H1 (cell line): Measurements from ENCODE around the gene IGLL1. TPM values are rescaled to one million over a fixed set of nuclear protein-coding genes. Genes with fewer than 3 reads are reported as not detected.

Source experiments
- CTCF ChIA-PET: fragments of 300-600 bp; sonication (Branson Sonifier 250); formaldehyde crosslinking; loops from one replicate; lab custom pipeline; 2021; ENCODE audit not compliant: partially characterized antibody; lab: Charles Lee
- POLR2A ChIA-PET: fragments of 300-600 bp; sonication (Branson Sonifier 250); formaldehyde crosslinking; loops from one replicate; lab custom pipeline; 2021; ENCODE audit warnings: inconsistent platforms; ENCODE audit not compliant: partially characterized antibody; lab: Charles Lee
- DNase-seq, 2 experiments: peaks; one replicate each; pipeline versions ENCODE4 v3.0.0 to v3.0.0-alpha.2; 2010 to 2022; ENCODE audit warnings: low spot score in 2 of 2, low read depth in 1 of 2, mixed read lengths in 1 of 2
- FAIRE-seq: peaks from 2 replicates; lab custom pipeline; 2011; peaks lifted over from hg19 to GRCh38; lab: Jason Lieb, UNC
- H2AFZ ChIP-seq: 2 replicates; pipeline ENCODE4 v1.8.1; 2012; ENCODE audit warnings: low read length, inconsistent platforms
- H2AK5ac ChIP-seq: 2 replicates; pipeline ENCODE4 v1.6.1; 2013; ENCODE audit warnings: low read depth, low read length
- H2BK120ac ChIP-seq: replicated peaks from 2 replicates; pipeline ENCODE3; 2013; ENCODE audit warnings: low read depth, low read length, inconsistent platforms
- H2BK12ac ChIP-seq: 2 replicates; pipeline ENCODE4 v1.6.1; 2013; ENCODE audit warnings: low read depth, low read length
- H2BK15ac ChIP-seq: 2 replicates; pipeline ENCODE4 v1.6.1; 2013; ENCODE audit warnings: low read length
- H2BK20ac ChIP-seq: 2 replicates; pipeline ENCODE4 v1.6.1; 2013; ENCODE audit warnings: low read length
- H2BK5ac ChIP-seq: 2 replicates; pipeline ENCODE4 v1.6.1; 2013; ENCODE audit warnings: low read depth, low read length
- H3K14ac ChIP-seq: 2 replicates; pipeline ENCODE4 v1.6.1; 2013; ENCODE audit warnings: inconsistent platforms; ENCODE audit not compliant: insufficient read length
- H3K18ac ChIP-seq: 2 replicates; pipeline ENCODE4 v1.6.1; 2013; ENCODE audit warnings: low read length; ENCODE audit errors: extremely low read depth
- H3K23ac ChIP-seq: 2 replicates; pipeline ENCODE4 v1.6.1; 2013; ENCODE audit warnings: inconsistent platforms; ENCODE audit not compliant: insufficient read length
- H3K23me2 ChIP-seq: 2 replicates; pipeline ENCODE4 v1.6.1; 2013; ENCODE audit warnings: low read depth, low read length
- H3K27ac ChIP-seq: 2 replicates; pipeline ENCODE4 v1.6.1; 2011; ENCODE audit warnings: low read depth, low read length, inconsistent platforms
- H3K27me3 ChIP-seq, 4 experiments: replicated peaks in 1 of 4; 1 replicate in 1 of 4; 2 replicates in 3 of 4; pipeline versions ENCODE4 v1.6.1 to v1.8.1; 2011 to 2013; ENCODE audit warnings: low read length in 3 of 4, mild to moderate bottlenecking in 3 of 4, inconsistent platforms in 2 of 4, mixed read lengths in 2 of 4, moderate library complexity in 1 of 4; ENCODE audit not compliant: control insufficient read depth in 3 of 4, insufficient read depth in 3 of 4; ENCODE audit errors: extremely low read depth in 1 of 4
- H3K36me3 ChIP-seq, 4 experiments: 2 replicates each; pipeline versions ENCODE4 v1.6.1 to v1.8.1; 2011 to 2013; ENCODE audit warnings: mild to moderate bottlenecking in 4 of 4, low read length in 3 of 4, moderate library complexity in 2 of 4, control low read depth in 1 of 4, inconsistent platforms in 1 of 4; ENCODE audit not compliant: insufficient read depth in 4 of 4, control insufficient read depth in 2 of 4
- H3K4ac ChIP-seq: replicated peaks from 2 replicates; pipeline ENCODE3; 2013; ENCODE audit warnings: low read length, low read depth, mixed read lengths, inconsistent platforms; ENCODE audit not compliant: insufficient read length
- H3K4me1 ChIP-seq, 4 experiments: replicated peaks in 1 of 4; 1 replicate in 1 of 4; 2 replicates in 3 of 4; pipeline versions ENCODE4 v1.6.1 to v1.8.1; 2011 to 2013; ENCODE audit warnings: low read length in 3 of 4, inconsistent platforms in 2 of 4, mixed read lengths in 1 of 4; ENCODE audit not compliant: insufficient read depth in 4 of 4, control insufficient read depth in 3 of 4
- H3K4me2 ChIP-seq, 2 experiments: 2 replicates each; pipeline versions ENCODE4 v1.6.1 to v1.8.1; 2011 to 2013; ENCODE audit warnings: low read depth in 2 of 2, low read length in 2 of 2, control low read depth in 1 of 2, inconsistent platforms in 1 of 2, mild to moderate bottlenecking in 1 of 2; ENCODE audit not compliant: insufficient read depth in 1 of 2
- H3K4me3 ChIP-seq, 4 experiments: fragments of 200-600, 300-600 bp in 1 of 4; sonication (generic), shearing (Covaris generic), sonication (Bioruptor Twin) in 1 of 4; 2 replicates each; pipeline versions ENCODE4 v1.5.1 to v1.8.1; 2011 to 2016; ENCODE audit warnings: low read length in 4 of 4, low read depth in 3 of 4, control low read depth in 2 of 4, inconsistent platforms in 2 of 4, mild to moderate bottlenecking in 2 of 4, mixed read lengths in 1 of 4, moderate library complexity in 1 of 4; ENCODE audit not compliant: insufficient read depth in 2 of 4; ENCODE audit errors: extremely low read depth in 1 of 4
- H3K56ac ChIP-seq: replicated peaks from 2 replicates; pipeline ENCODE3; 2013; ENCODE audit warnings: low read depth, mild to moderate bottlenecking, mixed read lengths, low read length, inconsistent platforms; ENCODE audit not compliant: insufficient read length
- H3K79me1 ChIP-seq: 2 replicates; pipeline ENCODE4 v1.6.1; 2013; ENCODE audit warnings: low read depth, low read length, control low read depth
- H3K79me2 ChIP-seq, 2 experiments: 2 replicates each; pipeline versions ENCODE4 v1.6.1 to v1.8.1; 2012 to 2013; ENCODE audit warnings: low read length in 2 of 2, mild to moderate bottlenecking in 2 of 2, inconsistent platforms in 1 of 2; ENCODE audit not compliant: insufficient read depth in 2 of 2, control insufficient read depth in 1 of 2
- H3K9ac ChIP-seq, 4 experiments: replicated peaks in 1 of 4; 1 replicate in 1 of 4; 2 replicates in 3 of 4; pipeline versions ENCODE4 v1.6.1 to v1.8.1; 2011 to 2013; ENCODE audit warnings: low read depth in 3 of 4, low read length in 3 of 4, control low read depth in 2 of 4, mild to moderate bottlenecking in 2 of 4, moderate library complexity in 2 of 4, inconsistent platforms in 1 of 4; ENCODE audit errors: extremely low read depth in 1 of 4
- H3K9me3 ChIP-seq, 2 experiments: 2 replicates each; pipeline versions ENCODE4 v1.6.1 to v1.8.1; 2012 to 2013; ENCODE audit warnings: mild to moderate bottlenecking in 2 of 2, moderate library complexity in 2 of 2, control low read depth in 1 of 2, inconsistent platforms in 1 of 2, low read depth in 1 of 2, low read length in 1 of 2, mixed read lengths in 1 of 2; ENCODE audit not compliant: insufficient read depth in 2 of 2
- H4K20me1 ChIP-seq, 2 experiments: replicated peaks in 1 of 2; 2 replicates each; pipeline versions ENCODE3 to v1.8.1; 2011 to 2013; ENCODE audit warnings: inconsistent platforms in 2 of 2, low read length in 2 of 2, mild to moderate bottlenecking in 1 of 2; ENCODE audit not compliant: insufficient read depth in 2 of 2, control insufficient read depth in 1 of 2
- H4K5ac ChIP-seq: 2 replicates; pipeline ENCODE4 v1.6.1; 2013; ENCODE audit warnings: low read length, low read depth, mixed read lengths, inconsistent platforms; ENCODE audit not compliant: insufficient read length
- H4K8ac ChIP-seq: 2 replicates; pipeline ENCODE4 v1.8.0; 2013; ENCODE audit warnings: mild to moderate bottlenecking, moderate library complexity, low read length, inconsistent platforms; ENCODE audit not compliant: insufficient read depth; ENCODE audit errors: extremely low read depth
- H4K91ac ChIP-seq: replicated peaks from 2 replicates; pipeline ENCODE3; 2013; ENCODE audit warnings: low read length, mixed read lengths, inconsistent platforms; ENCODE audit not compliant: insufficient read length
- CBX5 ChIP-seq: fragments of 300-800, 300-1000 bp; sonication (generic); IDR thresholded peaks from 2 replicates; pipeline ENCODE4 v1.7.1; 2016; ENCODE audit warnings: antibody characterized with exemption, low read length, low read depth
- CEBPB ChIP-seq: IDR thresholded peaks from 2 replicates; pipeline ENCODE4 v1.6.1; 2012; ENCODE audit warnings: low read depth, low read length
- CREB1 ChIP-seq: IDR thresholded peaks from 2 replicates; pipeline ENCODE4 v1.6.1; 2012; ENCODE audit warnings: inconsistent platforms
- CTBP2 ChIP-seq: IDR thresholded peaks from 2 replicates; pipeline ENCODE4 v1.7.0; 2011; ENCODE audit warnings: borderline replicate concordance, mild to moderate bottlenecking, moderate library complexity, mixed read lengths, low read length; ENCODE audit not compliant: insufficient read depth, insufficient read length
- EP300 ChIP-seq, 2 experiments: IDR thresholded peaks; 1 replicate in 1 of 2; 2 replicates in 1 of 2; pipeline ENCODE4 v1.6.1; 2011 to 2012; ENCODE audit warnings: low read depth in 2 of 2, low read length in 2 of 2, mild to moderate bottlenecking in 2 of 2, borderline replicate concordance in 1 of 2, inconsistent platforms in 1 of 2, moderate library complexity in 1 of 2
- GABPA ChIP-seq: IDR thresholded peaks from 2 replicates; pipeline ENCODE4 v1.6.1; 2011; ENCODE audit warnings: mild to moderate bottlenecking, low read length, moderate library complexity, borderline replicate concordance; ENCODE audit not compliant: insufficient read depth
- RXRA ChIP-seq: IDR thresholded peaks from 2 replicates; pipeline ENCODE4 v1.6.1; 2011; ENCODE audit warnings: low read depth, mild to moderate bottlenecking, low read length, moderate library complexity; ENCODE audit not compliant: insufficient read depth
- SIRT6 ChIP-seq: IDR thresholded peaks from one replicate; pipeline ENCODE4 v1.7.1; 2012; ENCODE audit warnings: low read length, inconsistent platforms
- WGBS, 2 experiments: shearing (Covaris generic) in 1 of 2; methylation state at CpG; one replicate each; pipeline versions ENCODE4 v1.1.6 to v1.1.7; 2013 to 2015; ENCODE audit warnings: low lambda C conversion rate in 2 of 2, mixed read lengths in 2 of 2, inconsistent platforms in 1 of 2, low coverage in 1 of 2, missing lambda C conversion rate in 1 of 2; ENCODE audit not compliant: insufficient replicate concordance in 2 of 2, insufficient coverage in 1 of 2, insufficient read length in 1 of 2; ENCODE audit errors: extremely low coverage in 1 of 2, missing lambda C conversion rate in 1 of 2; 5-methylcytosine and 5-hydroxymethylcytosine counted together
- polyA plus RNA-seq, 7 experiments: library from polyadenylated mRNA; depleted of rRNA in 3 of 7; stranded (reverse) in 5 of 7; unstranded in 2 of 7; fragments of >200 nt in 5 of 7; fragments of 200-250 nt in 2 of 7; gene quantifications; 1 replicate in 5 of 7; 2 replicates in 1 of 7; 4 replicates in 1 of 7; pipeline versions ENCODE4 v1.2.1 to v1.2.3, GENCODE V29; 2011 to 2013; ENCODE audit warnings: missing spikeins in 2 of 7, mixed read lengths in 2 of 7
- total RNA-seq: library from RNA; stranded (reverse); fragmentation: NEBNext Ultra II Directional; extraction: Animal tissue kit (Norgen Biotek cat#: 25700); gene quantifications from 2 replicates; pipeline ENCODE4 v1.2.1, GENCODE V29; 2021
- TF ChIP-seq, protein P1 (sequence below), 3 experiments: IDR thresholded peaks; 1 replicate in 2 of 3; 2 replicates in 1 of 3; pipeline versions ENCODE4 v1.5.1 to v1.6.1; 2011; ENCODE audit warnings: low read length in 3 of 3, mild to moderate bottlenecking in 3 of 3, inconsistent platforms in 2 of 3, low read depth in 1 of 3, moderate library complexity in 1 of 3; ENCODE audit not compliant: insufficient read depth in 1 of 3; ENCODE audit errors: control extremely low read depth in 1 of 3
- TF ChIP-seq, protein P2 (sequence below): IDR thresholded peaks from 2 replicates; pipeline ENCODE4 v1.6.1; 2012; ENCODE audit warnings: inconsistent platforms

Gene IGLL1
- total and polyA plus RNA-seq, 2 of the 8 experiments (the other 6 are each of a cell fraction or from before 2014, with no cell fraction given): not detected

DNA sequence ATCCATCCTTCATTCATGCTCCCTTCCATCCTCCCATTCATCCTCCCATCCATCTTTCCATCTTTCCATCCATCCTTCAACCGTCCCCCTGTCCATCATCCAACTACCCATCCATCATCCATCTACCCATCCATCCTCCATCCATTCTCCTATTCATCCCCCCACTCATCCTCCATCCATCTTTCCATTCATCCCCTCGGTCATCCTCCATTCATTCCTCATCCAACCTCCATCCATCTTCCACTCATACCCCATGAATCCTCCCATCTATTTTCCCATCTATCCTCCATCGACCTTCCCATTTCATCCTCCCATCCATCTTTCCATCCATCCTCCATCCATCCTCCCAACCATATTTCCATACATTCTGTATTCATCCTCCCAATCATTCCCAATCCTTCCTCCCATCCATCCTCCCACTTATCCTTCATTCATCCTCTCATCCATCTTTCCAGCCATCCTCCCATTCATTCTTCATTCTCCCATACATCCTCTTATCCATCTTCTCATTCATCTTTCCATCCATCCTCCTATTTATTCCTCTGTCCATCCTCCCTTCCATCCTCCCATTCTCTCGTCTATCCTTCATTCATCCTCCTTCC, 29.9 kb downstream of the IGLL1 start:
- no peak overlapping the region for H3K14ac ChIP-seq
- no peak overlapping the region for H2BK5ac ChIP-seq
- H4K5ac ChIP-seq: no peak overlapping the region
- H4K91ac ChIP-seq: no peak overlapping the region
- H3K18ac ChIP-seq: no peak overlapping the region
- DNase-seq (no peak), FAIRE-seq (no peak)
- no peaks in the 10 kb centered on the region for H3K4me1 ChIP-seq
- no peak overlapping the region for H3K56ac ChIP-seq
- no peak overlapping the region for H4K8ac ChIP-seq
- H3K9ac ChIP-seq: no peak overlapping the region
- H3K79me2 ChIP-seq: no peaks in the 10 kb centered on the region
- no peak overlapping the region for H2BK15ac ChIP-seq
- ChIA-PET POLR2A (no interaction called here), CTCF (no interaction called here)
- peaks cover 0 to 4% of the 10 kb centered on the region in 2 experiments; a peak in 2 of 4 replicates for H3K9me3 ChIP-seq
- H2BK20ac ChIP-seq: no peak overlapping the region
- no peak overlapping the region for H2AK5ac ChIP-seq
- no peak overlapping the region for H3K4me2 ChIP-seq
- no peak overlapping the region for H2BK12ac ChIP-seq
- H3K23me2 ChIP-seq: peaks cover 32% of the 10 kb centered on the region; the same call in 1 of the 2 replicates
- peaks cover 0 to 1% of the 10 kb centered on the region in 2 experiments for H4K20me1 ChIP-seq
- H3K4me3 ChIP-seq: no peak overlapping the region
- H3K23ac ChIP-seq: no peak overlapping the region
- no peaks in the 10 kb centered on the region for H3K36me3 ChIP-seq
- no peak overlapping the region for H3K27ac ChIP-seq
- WGBS, 2 experiments: 79 to 100% methylated on average over 4 of the region's 4 CpGs
- no peak overlapping the region for H2BK120ac ChIP-seq
- no peak overlapping the region for H3K4ac ChIP-seq
- no peaks in the 10 kb centered on the region; a peak in 1 of 7 replicates for H3K27me3 ChIP-seq
- no peaks in the 10 kb centered on the region; the same call in 1 of the 2 replicates for H3K79me1 ChIP-seq
- no peak overlapping the region for H2AFZ ChIP-seq
- TF ChIP-seq CEBPB: no peak
- TF ChIP-seq, protein P1, sequence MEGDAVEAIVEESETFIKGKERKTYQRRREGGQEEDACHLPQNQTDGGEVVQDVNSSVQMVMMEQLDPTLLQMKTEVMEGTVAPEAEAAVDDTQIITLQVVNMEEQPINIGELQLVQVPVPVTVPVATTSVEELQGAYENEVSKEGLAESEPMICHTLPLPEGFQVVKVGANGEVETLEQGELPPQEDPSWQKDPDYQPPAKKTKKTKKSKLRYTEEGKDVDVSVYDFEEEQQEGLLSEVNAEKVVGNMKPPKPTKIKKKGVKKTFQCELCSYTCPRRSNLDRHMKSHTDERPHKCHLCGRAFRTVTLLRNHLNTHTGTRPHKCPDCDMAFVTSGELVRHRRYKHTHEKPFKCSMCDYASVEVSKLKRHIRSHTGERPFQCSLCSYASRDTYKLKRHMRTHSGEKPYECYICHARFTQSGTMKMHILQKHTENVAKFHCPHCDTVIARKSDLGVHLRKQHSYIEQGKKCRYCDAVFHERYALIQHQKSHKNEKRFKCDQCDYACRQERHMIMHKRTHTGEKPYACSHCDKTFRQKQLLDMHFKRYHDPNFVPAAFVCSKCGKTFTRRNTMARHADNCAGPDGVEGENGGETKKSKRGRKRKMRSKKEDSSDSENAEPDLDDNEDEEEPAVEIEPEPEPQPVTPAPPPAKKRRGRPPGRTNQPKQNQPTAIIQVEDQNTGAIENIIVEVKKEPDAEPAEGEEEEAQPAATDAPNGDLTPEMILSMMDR (IDR thresholded peaks at IDR 0.05; ENCODE audit: control extremely low read depth in 1 of 3, insufficient read depth in 1 of 3, low read depth in 1 of 3, low read length in 3 of 3): no peak
- TF ChIP-seq GABPA: no peak
- TF ChIP-seq RXRA: no peak
- TF ChIP-seq CREB1: no peak
- TF ChIP-seq CTBP2: no peak
- TF ChIP-seq SIRT6: no peak
- no peak for TF ChIP-seq EP300 (IDR thresholded peaks at IDR 0.05; ENCODE audit: borderline replicate concordance in 1 of 2, low read depth in 2 of 2, low read length in 2 of 2)
- no peak for TF ChIP-seq CBX5
- TF ChIP-seq, protein P2, sequence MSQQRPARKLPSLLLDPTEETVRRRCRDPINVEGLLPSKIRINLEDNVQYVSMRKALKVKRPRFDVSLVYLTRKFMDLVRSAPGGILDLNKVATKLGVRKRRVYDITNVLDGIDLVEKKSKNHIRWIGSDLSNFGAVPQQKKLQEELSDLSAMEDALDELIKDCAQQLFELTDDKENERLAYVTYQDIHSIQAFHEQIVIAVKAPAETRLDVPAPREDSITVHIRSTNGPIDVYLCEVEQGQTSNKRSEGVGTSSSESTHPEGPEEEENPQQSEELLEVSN: no peak
